Measurements from ENCODE around the gene RHEB.

- TF ChIP-seq, protein P1, sequence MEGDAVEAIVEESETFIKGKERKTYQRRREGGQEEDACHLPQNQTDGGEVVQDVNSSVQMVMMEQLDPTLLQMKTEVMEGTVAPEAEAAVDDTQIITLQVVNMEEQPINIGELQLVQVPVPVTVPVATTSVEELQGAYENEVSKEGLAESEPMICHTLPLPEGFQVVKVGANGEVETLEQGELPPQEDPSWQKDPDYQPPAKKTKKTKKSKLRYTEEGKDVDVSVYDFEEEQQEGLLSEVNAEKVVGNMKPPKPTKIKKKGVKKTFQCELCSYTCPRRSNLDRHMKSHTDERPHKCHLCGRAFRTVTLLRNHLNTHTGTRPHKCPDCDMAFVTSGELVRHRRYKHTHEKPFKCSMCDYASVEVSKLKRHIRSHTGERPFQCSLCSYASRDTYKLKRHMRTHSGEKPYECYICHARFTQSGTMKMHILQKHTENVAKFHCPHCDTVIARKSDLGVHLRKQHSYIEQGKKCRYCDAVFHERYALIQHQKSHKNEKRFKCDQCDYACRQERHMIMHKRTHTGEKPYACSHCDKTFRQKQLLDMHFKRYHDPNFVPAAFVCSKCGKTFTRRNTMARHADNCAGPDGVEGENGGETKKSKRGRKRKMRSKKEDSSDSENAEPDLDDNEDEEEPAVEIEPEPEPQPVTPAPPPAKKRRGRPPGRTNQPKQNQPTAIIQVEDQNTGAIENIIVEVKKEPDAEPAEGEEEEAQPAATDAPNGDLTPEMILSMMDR (IDR thresholded peaks at IDR 0.05) = no peak
- no peak for TF ChIP-seq EZH2 (IDR thresholded peaks at IDR 0.05)
Observed at GRCh38 chr7:151483711-151483983, 36.0 kb downstream of the RHEB start.
